ENCODE results near the gene AFF2.

- TF ChIP-seq PKNOX1 (IDR thresholded peaks at IDR 0.05) (no peak), FOXA1 (IDR thresholded peaks at IDR 0.05) (no peak), SUZ12 (IDR thresholded peaks at IDR 0.05) (no peak), ELF4 (IDR thresholded peaks at IDR 0.05) (no peak), FOXK2 (IDR thresholded peaks at IDR 0.05) (no peak), SP1 (IDR thresholded peaks at IDR 0.05) (no peak), TARDBP (IDR thresholded peaks at IDR 0.05) (no peak), ZNF384 (IDR thresholded peaks at IDR 0.05) (no peak), BHLHE40 (IDR thresholded peaks at IDR 0.05; ENCODE audit: borderline replicate concordance) (no peak), HDGF (IDR thresholded peaks at IDR 0.05; ENCODE audit: borderline replicate concordance) (no peak), ARNT (IDR thresholded peaks at IDR 0.05) (no peak), NFRKB (IDR thresholded peaks at IDR 0.05) (no peak)
Measured at GRCh38 chrX:148715361-148715760, 214.9 kb downstream of the AFF2 start.
